Keratinocyte (primary cell): ENCODE results near the gene CDK3. TPM values are rescaled to one million over a fixed set of nuclear protein-coding genes. Genes with fewer than 3 reads are reported as not detected.
A peak's percentile ranks its signal among the peaks of the same experiment; 100 is the strongest.

Experiments
- DNase-seq: peaks from one replicate; pipeline ENCODE4 v3.0.0-alpha.2; 2011; ENCODE audit warnings: low read depth, missing footprints, low spot score
- FAIRE-seq: peaks from 2 replicates; lab custom pipeline; 2011; peaks lifted over from hg19 to GRCh38; lab: Jason Lieb, UNC
- H2AFZ ChIP-seq: 2 replicates; pipeline ENCODE4 v1.6.0; 2012; ENCODE audit warnings: low read length, control low read depth, inconsistent platforms; ENCODE audit not compliant: control insufficient read depth
- H3K27ac ChIP-seq: 2 replicates; pipeline ENCODE4 v1.5.1; 2011; ENCODE audit warnings: low read length; ENCODE audit not compliant: control insufficient read depth, insufficient read depth
- H3K27me3 ChIP-seq: 3 replicates; pipeline ENCODE4 v1.6.0; 2011; ENCODE audit warnings: low read length; ENCODE audit not compliant: control insufficient read depth, insufficient read depth; ENCODE audit errors: extremely low read depth
- H3K36me3 ChIP-seq, 2 experiments: 2 replicates in 1 of 2; 3 replicates in 1 of 2; pipeline ENCODE4 v1.5.1; 2011; ENCODE audit warnings: low read length in 2 of 2, mild to moderate bottlenecking in 1 of 2; ENCODE audit not compliant: control insufficient read depth in 2 of 2, insufficient read depth in 2 of 2; ENCODE audit errors: extremely low read depth in 1 of 2
- H3K4me1 ChIP-seq: 3 replicates; pipeline ENCODE4 v1.5.1; 2011; ENCODE audit warnings: low read length; ENCODE audit not compliant: control insufficient read depth, insufficient read depth; ENCODE audit errors: extremely low read depth
- H3K4me2 ChIP-seq: 3 replicates; pipeline ENCODE4 v1.6.0; 2011; ENCODE audit warnings: low read depth, low read length; ENCODE audit not compliant: control insufficient read depth, insufficient read depth; ENCODE audit errors: extremely low read depth
- H3K4me3 ChIP-seq, 3 experiments: fragments of 200-600 bp in 1 of 3; sonication (generic) in 1 of 3; 2 replicates in 2 of 3; 3 replicates in 1 of 3; pipeline ENCODE4 v1.5.1; 2011 to 2016; ENCODE audit warnings: low read length in 3 of 3, mild to moderate bottlenecking in 3 of 3, control low read depth in 2 of 3, inconsistent platforms in 1 of 3, low read depth in 1 of 3, mixed read lengths in 1 of 3, mixed run types in 1 of 3, moderate library complexity in 1 of 3; ENCODE audit not compliant: control insufficient read depth in 2 of 3, insufficient read depth in 2 of 3; ENCODE audit errors: extremely low read depth in 1 of 3
- H3K79me2 ChIP-seq: 2 replicates; pipeline ENCODE4 v1.6.0; 2012; ENCODE audit warnings: low read length; ENCODE audit not compliant: control insufficient read depth, insufficient read depth
- H3K9ac ChIP-seq: 3 replicates; pipeline ENCODE4 v1.6.0; 2011; ENCODE audit warnings: low read length; ENCODE audit not compliant: control insufficient read depth, insufficient read depth; ENCODE audit errors: extremely low read depth
- H3K9me1 ChIP-seq: 3 replicates; pipeline ENCODE4 v1.6.0; 2011; ENCODE audit warnings: low read length; ENCODE audit not compliant: control insufficient read depth, insufficient read depth; ENCODE audit errors: extremely low read depth
- H3K9me3 ChIP-seq: 2 replicates; pipeline ENCODE4 v1.5.1; 2012; ENCODE audit warnings: low read depth, low read length; ENCODE audit not compliant: control insufficient read depth
- H4K20me1 ChIP-seq: 3 replicates; pipeline ENCODE4 v1.6.0; 2011; ENCODE audit warnings: low read length; ENCODE audit not compliant: control insufficient read depth, insufficient read depth; ENCODE audit errors: extremely low read depth
- CTCF ChIP-seq, 3 experiments: IDR thresholded peaks in 1 of 3; conservative IDR thresholded peaks in 1 of 3; optimal IDR thresholded peaks in 1 of 3; 2 replicates in 2 of 3; 3 replicates in 1 of 3; pipeline versions ENCODE3 to v1.5.1; 2011; ENCODE audit warnings: low read length in 3 of 3, mild to moderate bottlenecking in 3 of 3, moderate library complexity in 2 of 3, control low read depth in 1 of 3, inconsistent platforms in 1 of 3; ENCODE audit not compliant: insufficient read depth in 2 of 3; ENCODE audit errors: extremely low read depth in 1 of 3
- EZH2 ChIP-seq: IDR thresholded peaks from one replicate; pipeline ENCODE4 v1.6.1; 2012; ENCODE audit warnings: inconsistent platforms, mild to moderate bottlenecking, low read length, moderate library complexity
- dilution Hi-C: fragments of 300-500 bp; cut with MboI; formaldehyde crosslinking; loops from one replicate; pipeline ENCODE4 v1.7.0; 2020; ENCODE audit warnings: low sequenced_read_pairs; ENCODE audit not compliant: extremely low pct_ligation_motif_present
- polyA plus RNA-seq, 5 experiments: library from polyadenylated mRNA; depleted of rRNA in 3 of 5; stranded (reverse) in 3 of 5; stranded (forward) in 1 of 5; unstranded in 1 of 5; fragments of >200 nt; gene quantifications; 1 replicate in 1 of 5; 2 replicates in 3 of 5; 3 replicates in 1 of 5; pipeline versions ENCODE4 v1.2.1 to v1.2.3, GENCODE V29; 2011 to 2012; ENCODE audit warnings: missing spikeins in 2 of 5, low read depth in 1 of 5, low replicate concordance in 1 of 5

CDK3 gene
- polyA plus RNA-seq, 1 donor (not counting 4 experiments of a cell fraction or from before 2014, with no cell fraction given), result 1.8 TPM

- H3K9ac ChIP-seq, result no peak overlapping the region
- no peak for DNase-seq
- no peaks in the 10 kb centered on the region for H3K9me1 ChIP-seq
- no peaks in the 10 kb centered on the region for H4K20me1 ChIP-seq
- H3K27ac ChIP-seq, result peak overlapping the region; percentile 10
- TF ChIP-seq CTCF (optimal IDR thresholded peaks at IDR 0.05 in 1 of 3, IDR thresholded peaks at IDR 0.05 in 1 of 3, conservative IDR thresholded peaks at IDR 0.05 in 1 of 3; ENCODE audit: extremely low read depth in 1 of 3, insufficient read depth in 2 of 3, low read length in 3 of 3) (no peak), EZH2 (no peak)
- no peaks in the 10 kb centered on the region for H3K9me3 ChIP-seq
- peaks cover 3% of the 10 kb centered on the region for H3K79me2 ChIP-seq
- H3K36me3 ChIP-seq, result peaks cover 0 to 4% of the 10 kb centered on the region in 2 experiments
- peak overlapping the region in 2 of 3 experiments; percentile 25 to 44 for H3K4me3 ChIP-seq
- peaks cover 13% of the 10 kb centered on the region for H3K4me1 ChIP-seq
- H3K27me3 ChIP-seq, result no peaks in the 10 kb centered on the region
- peak overlapping the region; percentile 84 for H3K4me2 ChIP-seq
- FAIRE-seq, result no peak
- dilution Hi-C loops, result no loop called here
- peak overlapping the region; percentile 13 for H2AFZ ChIP-seq
These were observed 24.3 kb upstream of the CDK3 start for GRCh38 chr17:75976175-75976848.

DNA sequence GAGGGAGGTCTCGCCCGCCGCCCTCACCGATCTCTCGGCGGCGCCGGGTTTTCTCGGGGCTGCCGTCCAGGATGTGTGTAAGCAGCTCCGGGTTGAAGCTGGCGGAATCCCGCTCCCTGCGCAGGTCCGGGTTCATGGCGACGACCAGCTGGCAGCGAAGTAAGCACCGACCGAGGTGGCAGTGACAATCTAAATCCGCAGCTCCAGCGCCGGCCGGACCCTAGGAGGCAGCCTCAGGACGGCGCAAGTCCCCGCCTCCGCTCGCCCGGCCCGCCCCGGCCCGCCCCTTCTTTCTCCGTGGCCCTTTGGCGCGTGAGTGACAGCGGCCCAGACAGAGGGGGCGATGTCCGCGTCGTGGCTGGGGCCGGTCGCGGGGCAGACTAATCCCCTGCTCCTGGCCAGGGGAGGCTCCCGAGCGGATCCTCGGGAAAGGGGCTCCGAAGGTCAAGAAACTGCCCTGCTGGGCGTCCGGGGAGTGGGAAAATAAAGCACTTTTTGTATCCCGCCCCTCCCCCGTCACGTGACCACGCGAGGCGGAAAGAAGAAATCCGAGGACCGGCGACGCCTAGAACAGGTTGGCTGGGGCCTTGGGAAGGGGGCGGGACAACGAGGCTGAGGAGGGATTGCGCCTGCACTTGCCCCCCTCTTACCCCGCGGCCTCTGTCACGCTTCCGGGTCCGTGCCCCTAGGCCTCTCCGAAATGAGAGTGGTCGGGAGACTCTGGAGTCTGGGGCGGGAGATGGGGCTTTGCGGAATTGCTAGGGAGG is 21.5 kb upstream of the CDK3 start, which contains the start of the genes ACOX1 and TEN1:
TSS of gene ACOX1 (minus strand) at position 229 of the 767 bp plus-strand sequence. CDS start at position 136, 93 bp downstream.
TSS of gene TEN1 (plus strand) at position 303 of the 767 bp plus-strand sequence. CDS start 6,953 bp downstream, outside the sequence.
- Histone ChIP-seq H3K9ac (peak within 1 kb of the TSS; percentile 95), H3K4me3 (peak within 1 kb of the TSS; percentile 53 to 83 (median 79)), H3K4me2 (peak within 1 kb of the TSS; percentile 79), H2AFZ (peak within 1 kb of the TSS; percentile 92), H3K79me2 (peaks cover 3% of the 10 kb centered on the region), H3K36me3 (peaks cover 0 to 1% of the 10 kb centered on the region in 2 experiments), H3K4me1 (peaks cover 35% of the 10 kb centered on the region), H3K27ac (peak within 1 kb of the TSS; percentile 96), H3K9me3 (no peaks in the 10 kb centered on the region), H4K20me1 (no peaks in the 10 kb centered on the region), H3K27me3 (no peaks in the 10 kb centered on the region), H3K9me1 (no peaks in the 10 kb centered on the region)
- no peak for FAIRE-seq
- DNase-seq, result peak; percentile 73
- TF ChIP-seq EZH2, result no peak
- peak in 2 of 3 experiments; percentile 38 to 43 for TF ChIP-seq CTCF (optimal IDR thresholded peaks at IDR 0.05 in 1 of 3, IDR thresholded peaks at IDR 0.05 in 1 of 3, conservative IDR thresholded peaks at IDR 0.05 in 1 of 3; ENCODE audit: extremely low read depth in 1 of 3, insufficient read depth in 2 of 3, low read length in 3 of 3)
- dilution Hi-C loops, result no loop called here
